C4-2B (cell line): ENCODE measurements around the gene GALNT14.

Experiments used
- CTCF ChIP-seq: fragments of 450-650 bp; conservative IDR thresholded peaks from 2 replicates; pipeline ENCODE4 v1.5.1; 2017; ENCODE audit warnings: mild to moderate bottlenecking
- ZFX ChIP-seq: fragments of 450-650 bp; IDR thresholded peaks from 2 replicates; pipeline ENCODE4 v1.6.1; 2017

- TF ChIP-seq CTCF (no peak), ZFX (no peak)
These were observed 135.6 kb downstream of the GALNT14 start for GRCh38 chr2:31002537-31003150.
